GM19438 (cell line): ENCODE data around the gene DEFB128.
"Not testable (repeated sequence)": the region's sequence is repeated elsewhere in the genome, so short reads cannot be mapped to it uniquely, and the experiment has no call there.

Experiments
- ATAC-seq: cut with Tn5 transposase; IDR thresholded peaks from one replicate; pipeline ENCODE4 v1.9.1; 2021; ENCODE audit warnings: low read depth; ENCODE audit not compliant: unreplicated experiment

DEFB128 gene

GRCh38 chr20:189611-190010 lies at the start of gene DEFB128:
Gene DEFB128 (minus strand): TSS chr20:189711. CDS start chr20:189623, 88 bp downstream.
- ATAC-seq: no peak

- ATAC-seq: no peak
Measured at GRCh38 chr20:237929-238328, 48.4 kb upstream of the DEFB128 start.

GRCh38 chr20:237489-237888 lies 48.0 kb upstream of the DEFB128 start:
- no peak for ATAC-seq

- no peak for ATAC-seq
Measured at GRCh38 chr20:235891-236290, 46.4 kb upstream of the DEFB128 start.

- no peak for ATAC-seq
Measured at GRCh38 chr20:227439-228105, 38.1 kb upstream of the DEFB128 start.

DNA sequence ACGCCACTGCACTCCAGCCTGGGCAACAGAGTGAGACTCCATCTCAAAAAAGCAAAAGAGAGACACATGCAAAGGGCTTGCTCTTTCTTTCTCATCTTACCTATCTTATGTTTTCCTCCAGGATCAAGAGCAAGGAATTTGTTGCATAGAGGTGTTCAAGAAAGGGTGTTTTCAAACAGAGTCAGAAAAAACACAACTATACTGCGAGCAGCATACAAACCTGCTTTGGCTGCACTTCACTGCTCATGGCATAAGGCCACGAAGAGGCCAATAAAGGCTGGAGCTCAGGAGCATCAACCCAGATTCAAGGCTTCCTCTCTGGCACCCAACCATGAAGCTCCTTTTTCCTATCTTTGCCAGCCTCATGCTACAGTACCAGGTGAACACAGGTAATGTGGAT lies 37.4 kb upstream of the DEFB128 start, which contains the start of gene DEFB129:
Gene DEFB129, plus strand, starts transcription at position 301 of the 400 bp plus-strand sequence. Its CDS starts 31 bp downstream, at position 332.
- no peak for ATAC-seq

DNA sequence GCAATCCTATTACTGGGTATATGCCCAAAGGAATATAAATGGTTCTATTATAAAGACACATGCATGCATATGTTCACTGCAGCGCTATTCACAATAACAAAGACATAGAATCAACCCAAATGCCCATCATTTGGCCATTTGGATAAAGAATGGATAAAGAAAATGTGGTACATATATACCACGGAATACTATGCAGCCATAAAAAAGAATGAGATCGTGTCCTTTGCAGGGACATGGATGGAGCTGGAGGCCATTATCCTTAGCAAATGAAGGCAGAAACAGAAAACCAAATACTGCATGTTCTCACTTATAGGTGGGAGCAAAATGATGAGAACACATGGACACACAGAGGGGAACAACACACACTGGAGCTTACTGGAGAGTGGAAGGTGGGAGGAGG lies 36.4 kb upstream of the DEFB128 start:
- ATAC-seq: not testable (repeated sequence)

- ATAC-seq: no peak
Measured at GRCh38 chr20:221258-221830, 31.8 kb upstream of the DEFB128 start.

DNA sequence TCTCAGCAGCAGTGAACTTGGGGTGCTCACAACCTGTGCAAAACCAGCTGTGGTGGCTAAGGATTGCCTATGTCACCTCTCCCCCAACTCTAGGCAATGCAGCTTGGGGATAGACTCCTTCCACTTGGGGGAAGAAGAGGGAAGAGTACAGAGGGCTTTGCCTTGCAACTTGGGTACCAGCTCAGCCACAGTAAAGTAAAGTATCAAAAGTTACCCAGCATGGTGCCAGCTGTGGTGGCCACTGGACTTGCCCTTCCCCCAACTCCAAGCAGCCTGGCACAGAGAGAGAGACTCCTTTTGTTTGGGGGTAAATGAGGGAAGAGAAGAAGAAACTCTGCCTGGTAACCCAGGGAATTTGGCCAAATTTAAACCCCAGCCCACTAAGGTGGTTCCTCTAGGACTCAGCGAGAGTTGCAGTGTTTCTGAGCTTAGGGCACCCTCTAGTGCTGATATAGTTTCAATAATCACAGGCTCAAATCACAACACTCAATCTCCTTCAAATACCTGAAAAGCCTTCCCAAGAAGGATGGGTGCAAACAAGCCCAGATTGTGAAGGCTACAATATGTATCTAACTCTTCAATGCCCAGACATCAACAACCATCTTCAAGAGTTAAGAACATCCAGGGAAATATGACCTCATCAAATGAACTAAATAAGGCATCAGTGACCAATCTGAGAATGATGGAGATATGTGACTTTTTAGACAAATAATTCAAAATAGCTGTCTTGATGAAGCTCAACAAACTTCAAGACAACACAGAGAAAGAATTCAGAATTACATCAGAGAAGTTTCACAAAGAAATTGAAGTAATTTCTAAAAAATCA lies 30.0 kb upstream of the DEFB128 start:
- no peak for ATAC-seq

DNA sequence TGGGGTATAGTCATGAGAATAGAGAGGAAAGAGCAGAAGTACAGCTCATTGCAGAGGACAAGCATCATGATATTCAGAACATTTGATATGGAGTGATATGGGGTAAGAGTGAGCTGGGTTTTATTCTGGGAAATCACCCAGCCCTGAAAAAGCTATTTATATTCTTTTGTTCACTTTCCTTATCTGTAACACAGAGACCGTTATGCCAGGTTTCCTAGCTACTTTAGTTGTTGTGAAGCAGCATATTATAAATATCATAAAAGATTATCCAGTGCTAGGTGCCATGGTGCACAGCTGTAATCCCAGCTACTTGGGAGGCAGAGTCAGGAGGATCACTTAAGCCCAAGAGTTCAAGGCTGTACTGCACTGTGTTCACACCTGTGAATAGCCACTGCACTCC lies 27.8 kb upstream of the DEFB128 start:
- ATAC-seq: no peak

- no peak for ATAC-seq
Measured at GRCh38 chr20:215796-216195, 26.3 kb upstream of the DEFB128 start.

DNA sequence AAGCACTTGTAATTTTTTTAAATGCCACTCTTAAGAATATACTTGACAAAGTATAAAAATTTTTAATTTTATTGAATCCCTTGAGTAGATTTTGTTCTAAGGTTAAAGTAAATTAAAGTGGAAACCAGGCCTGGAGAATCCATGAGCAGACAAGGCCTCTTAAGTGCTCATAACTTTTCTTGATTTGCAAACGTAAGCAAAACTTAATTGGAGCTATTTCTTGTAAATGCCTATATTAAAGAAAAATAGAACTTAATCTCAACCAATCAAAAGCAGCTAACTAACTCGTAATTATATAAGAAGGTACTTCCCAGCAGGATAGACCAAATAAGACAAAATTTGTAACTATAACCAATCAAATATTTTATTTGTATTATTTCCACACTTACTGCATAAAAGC lies 24.9 kb upstream of the DEFB128 start:
- no peak for ATAC-seq

DNA sequence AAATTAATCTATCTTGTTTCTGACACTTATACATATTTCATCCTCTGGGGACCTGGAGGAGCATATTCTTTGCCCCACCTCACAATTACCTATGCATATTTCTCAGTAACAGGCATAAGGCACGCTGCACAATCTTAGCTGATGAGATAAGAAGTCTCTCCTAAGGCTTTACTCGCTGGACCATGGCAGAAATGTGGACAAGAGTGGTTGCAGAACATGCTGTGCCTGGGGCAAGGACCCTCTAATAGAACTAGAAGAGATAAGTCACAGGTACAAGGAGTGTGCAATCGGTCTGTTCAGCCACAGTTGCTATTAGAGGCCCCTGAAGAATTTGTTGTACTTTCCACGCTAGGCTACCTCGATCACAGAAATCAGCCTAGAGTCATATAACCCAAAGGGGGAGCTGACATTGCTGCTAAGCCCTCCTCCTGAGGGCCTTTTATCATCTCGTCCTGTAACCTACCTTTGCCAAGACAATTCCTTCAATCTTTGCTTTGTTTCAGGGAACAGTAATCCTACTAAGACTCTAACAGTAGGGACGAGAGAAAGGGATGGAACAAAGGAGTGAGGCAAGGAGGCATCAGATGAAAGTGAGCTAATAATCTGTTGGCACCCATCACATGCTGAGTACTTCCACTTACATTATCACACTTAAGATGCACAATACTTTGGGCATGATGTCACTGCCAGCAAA lies 21.4 kb upstream of the DEFB128 start:
- ATAC-seq: no peak

- ATAC-seq: no peak
Measured at GRCh38 chr20:208942-209566, 19.5 kb upstream of the DEFB128 start.

GRCh38 chr20:203630-204029 lies 14.1 kb upstream of the DEFB128 start:
- not testable (repeated sequence) for ATAC-seq

GRCh38 chr20:199996-200395 lies 10.5 kb upstream of the DEFB128 start:
- no peak for ATAC-seq

DNA sequence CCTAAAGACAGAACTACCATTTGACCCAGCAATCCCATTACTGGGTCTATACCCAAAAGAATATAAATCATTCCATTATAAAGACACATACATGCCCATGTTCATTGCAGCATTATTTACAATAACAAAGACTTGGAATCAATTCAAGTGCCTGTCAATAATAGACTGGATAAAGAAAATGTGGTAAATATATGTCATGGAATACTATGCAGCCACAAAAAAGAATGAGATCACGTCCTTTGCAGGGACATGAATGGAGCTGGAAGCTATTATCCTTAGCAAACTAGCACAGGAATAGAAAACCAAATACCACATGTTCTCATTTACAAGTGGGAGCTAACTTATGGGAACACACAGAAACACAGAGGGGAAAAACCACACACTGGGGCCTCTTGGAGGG lies 8.7 kb upstream of the DEFB128 start:
- no peak for ATAC-seq

DNA sequence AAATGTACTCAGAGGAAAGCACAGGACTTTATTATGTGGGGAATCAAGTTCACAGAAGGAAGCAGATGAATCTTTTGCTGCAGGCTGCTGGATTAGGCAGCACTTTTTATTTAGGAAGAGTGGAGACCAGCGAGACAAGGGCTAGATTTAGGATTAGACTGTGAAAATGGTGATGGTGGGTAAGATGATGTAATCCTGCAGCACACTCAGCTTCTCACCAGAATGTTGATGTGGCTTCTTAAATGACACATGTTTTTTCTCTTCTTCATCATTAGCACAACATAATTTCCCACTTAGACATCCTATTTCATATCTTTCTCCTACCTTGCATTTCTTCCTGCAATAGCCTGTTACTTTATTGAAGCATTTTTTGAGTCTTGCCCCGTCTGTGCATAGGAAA lies 1.8 kb downstream of the DEFB128 start:
- ATAC-seq: no peak

DNA sequence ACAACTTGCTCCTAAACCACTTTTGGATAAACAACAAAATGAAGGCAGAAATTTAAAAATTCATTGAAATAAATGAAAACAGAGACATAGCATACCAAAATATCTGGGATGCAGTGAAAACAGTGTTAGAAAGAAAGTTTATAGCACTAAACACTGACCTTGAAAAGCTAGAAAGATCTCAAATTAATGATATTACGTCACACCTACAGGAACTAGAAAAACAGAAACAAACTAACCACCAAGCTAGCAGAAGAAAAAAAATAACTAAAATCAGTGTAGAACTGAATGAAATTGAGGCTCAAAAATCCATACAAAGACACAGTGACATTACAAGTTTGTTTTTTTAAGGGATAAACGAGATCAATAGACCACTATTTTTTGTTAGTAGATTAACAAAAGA lies 5.2 kb downstream of the DEFB128 start:
- no peak for ATAC-seq

GRCh38 chr20:168876-169275 lies 20.6 kb downstream of the DEFB128 start:
- no peak for ATAC-seq

GRCh38 chr20:164618-165017 lies 24.9 kb downstream of the DEFB128 start:
- ATAC-seq: no peak
